GM19025 (cell line): ENCODE measurements around the gene AOPEP.

Experiments used
- ATAC-seq: cut with Tn5 transposase; IDR thresholded peaks from one replicate; pipeline ENCODE4 v1.9.1; 2021; ENCODE audit warnings: mild to moderate bottlenecking, low read depth, moderate library complexity; ENCODE audit not compliant: unreplicated experiment

The AOPEP gene

GRCh38 chr9:95067897-95068296 lies 341.4 kb downstream of the AOPEP start:
- ATAC-seq: no peak

- ATAC-seq: no peak
Observed at GRCh38 chr9:95070549-95071021, 344.1 kb downstream of the AOPEP start.

- no peak for ATAC-seq
Observed at GRCh38 chr9:95071450-95071849, 345.0 kb downstream of the AOPEP start.

GRCh38 chr9:95071925-95072324 lies 345.4 kb downstream of the AOPEP start:
- ATAC-seq: no peak

- no peak for ATAC-seq
Observed at GRCh38 chr9:95073042-95073607, 346.6 kb downstream of the AOPEP start.

GRCh38 chr9:95073918-95074317 lies 347.4 kb downstream of the AOPEP start:
- no peak for ATAC-seq

GRCh38 chr9:95074632-95075031 lies 348.1 kb downstream of the AOPEP start:
- ATAC-seq: no peak

- no peak for ATAC-seq
Observed at GRCh38 chr9:95075700-95076099, 349.2 kb downstream of the AOPEP start.

- ATAC-seq: no peak
Observed at GRCh38 chr9:95076696-95077052, 350.2 kb downstream of the AOPEP start.

GRCh38 chr9:95077053-95077765 lies 350.7 kb downstream of the AOPEP start:
- no peak for ATAC-seq

GRCh38 chr9:95077766-95078370 lies 351.4 kb downstream of the AOPEP start:
- ATAC-seq: no peak

GRCh38 chr9:95078511-95078910 lies 352.0 kb downstream of the AOPEP start:
- no peak for ATAC-seq

- no peak for ATAC-seq
Observed at GRCh38 chr9:95078939-95079338, 352.4 kb downstream of the AOPEP start.

- ATAC-seq: no peak
Observed at GRCh38 chr9:95079461-95079860, 353.0 kb downstream of the AOPEP start.

GRCh38 chr9:95080961-95081647 lies 354.6 kb downstream of the AOPEP start:
- no peak for ATAC-seq

GRCh38 chr9:95081998-95082397 lies 355.5 kb downstream of the AOPEP start:
- no peak for ATAC-seq

GRCh38 chr9:95082401-95083084 lies 356.0 kb downstream of the AOPEP start:
- ATAC-seq: no peak

GRCh38 chr9:95083086-95083768 lies 356.7 kb downstream of the AOPEP start:
- ATAC-seq: no peak

GRCh38 chr9:95084254-95084934 lies 357.9 kb downstream of the AOPEP start:
- ATAC-seq: no peak
